ENCODE measurements around the gene KIAA0825.

DNA sequence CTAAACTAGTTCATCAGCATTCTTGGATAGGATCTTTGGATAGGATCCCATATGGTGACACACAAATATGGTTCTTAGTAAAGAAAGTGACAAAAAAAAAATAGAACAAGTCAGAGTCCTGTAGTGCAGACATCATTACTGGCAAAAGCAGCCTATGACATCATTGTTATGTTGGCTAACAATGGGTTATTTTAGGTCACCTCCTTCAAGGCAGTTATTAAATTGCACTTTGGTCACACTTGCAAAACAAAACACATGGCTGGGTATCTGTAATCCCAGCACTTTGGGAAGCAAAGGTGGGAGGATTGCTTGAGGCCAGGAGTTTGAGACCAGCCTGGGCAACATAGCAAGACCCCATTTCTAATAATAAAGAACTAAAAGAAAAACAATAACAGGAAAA lies 185.9 kb downstream of the KIAA0825 start:
- TF ChIP-seq, protein P1, sequence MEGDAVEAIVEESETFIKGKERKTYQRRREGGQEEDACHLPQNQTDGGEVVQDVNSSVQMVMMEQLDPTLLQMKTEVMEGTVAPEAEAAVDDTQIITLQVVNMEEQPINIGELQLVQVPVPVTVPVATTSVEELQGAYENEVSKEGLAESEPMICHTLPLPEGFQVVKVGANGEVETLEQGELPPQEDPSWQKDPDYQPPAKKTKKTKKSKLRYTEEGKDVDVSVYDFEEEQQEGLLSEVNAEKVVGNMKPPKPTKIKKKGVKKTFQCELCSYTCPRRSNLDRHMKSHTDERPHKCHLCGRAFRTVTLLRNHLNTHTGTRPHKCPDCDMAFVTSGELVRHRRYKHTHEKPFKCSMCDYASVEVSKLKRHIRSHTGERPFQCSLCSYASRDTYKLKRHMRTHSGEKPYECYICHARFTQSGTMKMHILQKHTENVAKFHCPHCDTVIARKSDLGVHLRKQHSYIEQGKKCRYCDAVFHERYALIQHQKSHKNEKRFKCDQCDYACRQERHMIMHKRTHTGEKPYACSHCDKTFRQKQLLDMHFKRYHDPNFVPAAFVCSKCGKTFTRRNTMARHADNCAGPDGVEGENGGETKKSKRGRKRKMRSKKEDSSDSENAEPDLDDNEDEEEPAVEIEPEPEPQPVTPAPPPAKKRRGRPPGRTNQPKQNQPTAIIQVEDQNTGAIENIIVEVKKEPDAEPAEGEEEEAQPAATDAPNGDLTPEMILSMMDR (IDR thresholded peaks at IDR 0.05), result no peak
- no peak for TF ChIP-seq NFYB (CRISPR knock-in tag; conservative IDR thresholded peaks at IDR 0.05; ENCODE audit: low read depth)
- no peak for TF ChIP-seq JUN (CRISPR knock-in tag; IDR thresholded peaks at IDR 0.05)
- TF ChIP-seq, protein P2, sequence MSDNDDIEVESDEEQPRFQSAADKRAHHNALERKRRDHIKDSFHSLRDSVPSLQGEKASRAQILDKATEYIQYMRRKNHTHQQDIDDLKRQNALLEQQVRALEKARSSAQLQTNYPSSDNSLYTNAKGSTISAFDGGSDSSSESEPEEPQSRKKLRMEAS (CRISPR knock-in tag; IDR thresholded peaks at IDR 0.05), result no peak
- TF ChIP-seq ZNF423 (CRISPR knock-in tag; IDR thresholded peaks at IDR 0.05), result no peak
- no peak for TF ChIP-seq GABPB1 (CRISPR knock-in tag; IDR thresholded peaks at IDR 0.05)
- no peak for TF ChIP-seq TCF7 (CRISPR knock-in tag; IDR thresholded peaks at IDR 0.05; ENCODE audit: low read depth)
- no peak for TF ChIP-seq NR2C2 (CRISPR knock-in tag; IDR thresholded peaks at IDR 0.05)
